Breast epithelium (tissue), 4 donors: ENCODE results near the gene IFNG-AS1. TPM values are rescaled to one million over a fixed set of nuclear protein-coding genes. Genes with fewer than 3 reads are reported as not detected.

ENCODE experiments used
- DNase-seq, 2 donors: peaks; one replicate each; pipeline ENCODE4 v3.0.0-alpha.2; 2019; ENCODE audit warnings: low spot score in 2 of 2
- H3K27ac ChIP-seq, 2 donors: fragments of 200-600 bp; sonication (generic) in 1 of 2; one replicate each; pipeline ENCODE4 v1.5.1; 2016 to 2019; ENCODE audit warnings: mild to moderate bottlenecking in 1 of 2
- H3K27me3 ChIP-seq, 2 donors: fragments of 200-600 bp; sonication (generic) in 1 of 2; one replicate each; pipeline versions ENCODE4 v1.5.1 to v1.6.0; 2017 to 2019; ENCODE audit warnings: control low read depth in 1 of 2, mild to moderate bottlenecking in 1 of 2
- H3K36me3 ChIP-seq: fragments of 200-600 bp; one replicate; pipeline ENCODE4 v1.5.1; 2019
- H3K4me1 ChIP-seq, 2 donors: fragments of 200-600 bp; sonication (generic); one replicate each; pipeline ENCODE4 v1.5.1; 2016 to 2019; ENCODE audit warnings: control low read depth in 1 of 2
- H3K4me3 ChIP-seq, 3 donors: fragments of 200-600 bp; sonication (generic); 1 replicate in 2 of 3; 2 replicates in 1 of 3; pipeline ENCODE4 v1.5.1; 2016 to 2019; ENCODE audit warnings: mild to moderate bottlenecking in 3 of 3, moderate library complexity in 2 of 3
- H3K9me3 ChIP-seq, 2 donors: fragments of 200-600 bp; sonication (generic) in 1 of 2; one replicate each; pipeline ENCODE4 v1.5.1; 2016 to 2019; ENCODE audit warnings: control low read depth in 1 of 2
- POLR2A ChIP-seq: fragments of 450-650 bp; IDR thresholded peaks from one replicate; pipeline ENCODE4 v1.6.1; 2016; ENCODE audit warnings: antibody characterized with exemption, mild to moderate bottlenecking, moderate library complexity
- POLR2AphosphoS5 ChIP-seq, 3 donors: sonication (generic); formaldehyde crosslinking; IDR thresholded peaks; one replicate each; pipeline ENCODE4 v1.6.1; 2017; ENCODE audit warnings: antibody characterized with exemption in 3 of 3
- intact Hi-C: fragments of 100-400 bp; cut with DNase I; formaldehyde crosslinking; loops from one replicate; pipeline ENCODE4 v1.15.1; 2023; ENCODE audit warnings: low total_unique reads
- total RNA-seq, 3 donors: library from RNA; depleted of rRNA; stranded (reverse); fragments of >200 nt; gene quantifications; one replicate each; pipeline ENCODE4 v1.1.0, GENCODE V29; 2016
- TF ChIP-seq, protein P1 (sequence below), 3 donors: fragments of 450-650 bp; IDR thresholded peaks; one replicate each; pipeline ENCODE4 v1.5.1; 2016 to 2017; ENCODE audit warnings: antibody characterized with exemption in 3 of 3, mild to moderate bottlenecking in 3 of 3, moderate library complexity in 3 of 3

Gene IFNG-AS1
- total RNA-seq, 3 donors from 2014 or later: 0.16 TPM; not detected in 2

DNA sequence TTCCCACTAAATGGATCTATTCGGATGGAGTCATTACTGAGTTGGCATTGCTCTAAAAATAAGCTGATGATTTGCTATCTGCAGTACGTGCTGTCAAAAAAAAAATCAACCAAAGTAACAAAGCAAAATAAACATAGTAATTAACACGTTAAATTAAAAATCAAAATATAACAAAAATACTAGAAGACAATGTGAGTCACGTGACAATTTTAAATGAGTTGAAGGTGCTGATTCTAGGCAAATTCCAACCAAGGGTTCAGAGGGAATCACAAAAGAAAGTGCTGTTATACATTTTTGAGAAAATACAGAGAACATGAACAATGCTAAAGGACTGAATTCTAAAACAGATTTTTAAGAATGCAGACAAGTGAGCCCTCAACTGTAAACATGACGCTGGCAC is 45.2 kb upstream of the IFNG-AS1 start:
- no peaks in the 10 kb centered on the region for H3K4me1 ChIP-seq
- no peak overlapping the region for H3K27ac ChIP-seq
- H3K4me3 ChIP-seq: no peak overlapping the region
- intact Hi-C loops: no loop called here
- no peaks in the 10 kb centered on the region for H3K27me3 ChIP-seq
- H3K9me3 ChIP-seq: no peaks in the 10 kb centered on the region
- no peak for DNase-seq
- TF ChIP-seq, protein P1, sequence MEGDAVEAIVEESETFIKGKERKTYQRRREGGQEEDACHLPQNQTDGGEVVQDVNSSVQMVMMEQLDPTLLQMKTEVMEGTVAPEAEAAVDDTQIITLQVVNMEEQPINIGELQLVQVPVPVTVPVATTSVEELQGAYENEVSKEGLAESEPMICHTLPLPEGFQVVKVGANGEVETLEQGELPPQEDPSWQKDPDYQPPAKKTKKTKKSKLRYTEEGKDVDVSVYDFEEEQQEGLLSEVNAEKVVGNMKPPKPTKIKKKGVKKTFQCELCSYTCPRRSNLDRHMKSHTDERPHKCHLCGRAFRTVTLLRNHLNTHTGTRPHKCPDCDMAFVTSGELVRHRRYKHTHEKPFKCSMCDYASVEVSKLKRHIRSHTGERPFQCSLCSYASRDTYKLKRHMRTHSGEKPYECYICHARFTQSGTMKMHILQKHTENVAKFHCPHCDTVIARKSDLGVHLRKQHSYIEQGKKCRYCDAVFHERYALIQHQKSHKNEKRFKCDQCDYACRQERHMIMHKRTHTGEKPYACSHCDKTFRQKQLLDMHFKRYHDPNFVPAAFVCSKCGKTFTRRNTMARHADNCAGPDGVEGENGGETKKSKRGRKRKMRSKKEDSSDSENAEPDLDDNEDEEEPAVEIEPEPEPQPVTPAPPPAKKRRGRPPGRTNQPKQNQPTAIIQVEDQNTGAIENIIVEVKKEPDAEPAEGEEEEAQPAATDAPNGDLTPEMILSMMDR (IDR thresholded peaks at IDR 0.05): no peak
- no peak for TF ChIP-seq POLR2A
- no peak for TF ChIP-seq POLR2AphosphoS5 (IDR thresholded peaks at IDR 0.05)
- H3K36me3 ChIP-seq: no peaks in the 10 kb centered on the region

GRCh38 chr12:67952787-67953186 is 36.5 kb upstream of the IFNG-AS1 start:
- Histone ChIP-seq H3K9me3 (no peaks in the 10 kb centered on the region), H3K4me1 (no peaks in the 10 kb centered on the region), H3K4me3 (no peak overlapping the region), H3K27ac (no peak overlapping the region), H3K27me3 (no peaks in the 10 kb centered on the region), H3K36me3 (no peaks in the 10 kb centered on the region)
- no peak for DNase-seq
- intact Hi-C loops: no loop called here
- TF ChIP-seq POLR2AphosphoS5 (IDR thresholded peaks at IDR 0.05) (no peak), POLR2A (no peak)
- TF ChIP-seq, protein P1 (IDR thresholded peaks at IDR 0.05): no peak

DNA sequence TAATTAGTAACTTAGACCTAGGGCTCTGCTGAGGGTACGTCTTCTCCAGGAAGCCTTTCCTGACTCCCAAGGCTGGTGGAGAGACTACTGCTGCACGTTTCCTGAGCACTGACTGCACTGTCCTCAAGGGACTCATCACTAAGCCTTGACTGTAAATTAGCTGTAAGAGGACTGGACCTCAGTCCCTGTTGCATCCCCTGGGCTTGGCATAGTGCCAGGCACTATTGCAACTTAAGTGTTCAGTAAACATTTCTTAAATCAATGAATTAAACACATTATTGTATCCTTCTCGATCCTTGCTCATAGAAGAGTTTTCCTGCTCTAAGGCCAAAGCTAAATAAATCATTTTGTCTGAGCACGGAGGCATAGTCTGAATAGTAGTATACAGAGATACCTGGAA is 31.9 kb upstream of the IFNG-AS1 start:
- no peaks in the 10 kb centered on the region for H3K4me1 ChIP-seq
- TF ChIP-seq POLR2A (no peak), POLR2AphosphoS5 (IDR thresholded peaks at IDR 0.05) (no peak)
- TF ChIP-seq, protein P1 (IDR thresholded peaks at IDR 0.05): no peak
- no peaks in the 10 kb centered on the region for H3K9me3 ChIP-seq
- H3K27me3 ChIP-seq: no peaks in the 10 kb centered on the region
- intact Hi-C loops: no loop called here
- H3K27ac ChIP-seq: no peak overlapping the region
- H3K36me3 ChIP-seq: no peaks in the 10 kb centered on the region
- H3K4me3 ChIP-seq: no peak overlapping the region
- DNase-seq: no peak

- TF ChIP-seq POLR2A: no peak
- TF ChIP-seq POLR2AphosphoS5 (IDR thresholded peaks at IDR 0.05): no peak
- TF ChIP-seq, protein P1 (IDR thresholded peaks at IDR 0.05): no peak
- no peaks in the 10 kb centered on the region for H3K36me3 ChIP-seq
- no peak overlapping the region for H3K4me3 ChIP-seq
- intact Hi-C loops: no loop called here
- no peaks in the 10 kb centered on the region for H3K9me3 ChIP-seq
- no peak overlapping the region for H3K27ac ChIP-seq
- DNase-seq: no peak
- H3K27me3 ChIP-seq: no peaks in the 10 kb centered on the region
- no peaks in the 10 kb centered on the region for H3K4me1 ChIP-seq
These were observed 31.1 kb upstream of the IFNG-AS1 start for GRCh38 chr12:67958187-67958586.

DNA sequence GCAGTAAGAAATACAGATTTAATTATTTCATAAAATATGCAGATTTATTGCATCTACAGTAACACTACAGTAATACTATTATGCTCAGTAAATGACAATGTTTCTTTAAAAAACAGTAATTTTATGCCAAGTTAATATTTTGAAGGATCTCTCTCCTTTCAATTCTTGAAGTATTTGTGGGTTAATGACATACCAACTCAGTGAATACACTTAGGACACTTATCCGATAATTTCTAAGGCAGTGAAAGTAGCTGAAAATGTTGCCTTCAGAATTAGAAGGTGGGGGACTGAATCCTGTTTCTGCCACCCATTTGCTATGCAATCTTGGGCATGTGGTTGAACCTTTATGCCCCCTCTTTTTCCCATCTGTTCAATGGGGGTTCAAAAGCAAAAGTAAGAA is 24.8 kb upstream of the IFNG-AS1 start:
- H3K36me3 ChIP-seq: no peaks in the 10 kb centered on the region
- H3K9me3 ChIP-seq: no peaks in the 10 kb centered on the region
- DNase-seq: no peak
- H3K4me1 ChIP-seq: no peaks in the 10 kb centered on the region
- H3K4me3 ChIP-seq: no peak overlapping the region
- no peaks in the 10 kb centered on the region for H3K27me3 ChIP-seq
- no peak overlapping the region for H3K27ac ChIP-seq
- TF ChIP-seq POLR2AphosphoS5 (IDR thresholded peaks at IDR 0.05) (no peak), POLR2A (no peak)
- TF ChIP-seq, protein P1 (IDR thresholded peaks at IDR 0.05): no peak
- intact Hi-C loops: no loop called here
